Natural killer cell treated with Interleukin-12 subunit alpha and Interleukin-12 subunit beta and Interleukin-15 and Interleukin-18, amount 100 ng/mL, for 72 hours (primary cell): ENCODE data around the gene FOXK2. TPM values are rescaled to one million over a fixed set of nuclear protein-coding genes. Genes with fewer than 3 reads are reported as not detected.
"Not testable (repeated sequence)": the region's sequence is repeated elsewhere in the genome, so short reads cannot be mapped to it uniquely, and the experiment has no call there.

Source experiments
- ATAC-seq, 2 donors: fragments of 150-1000 bp; cut with Tn5 transposase in 1 of 2; sonication (Bioruptor Pico), chemical (Tn5 transposase) in 1 of 2; 2 replicates each; pipeline ENCODE4 v1.10.0; 2021
- DNase-seq: peaks from one replicate; pipeline ENCODE4 v3.0.0; 2022; ENCODE audit warnings: low spot score
- H3K27ac Mint-ChIP-seq, 2 donors: 1 replicate in 1 of 2; 2 replicates in 1 of 2; pipeline ENCODE4 v1.8.0; 2022; ENCODE audit warnings: mixed read lengths in 2 of 2, mild to moderate bottlenecking in 1 of 2, moderate library complexity in 1 of 2
- H3K27me3 Mint-ChIP-seq, 2 donors: 1 replicate in 1 of 2; 2 replicates in 1 of 2; pipeline ENCODE4 v1.8.0; 2022; ENCODE audit warnings: mixed read lengths in 2 of 2
- H3K36me3 Mint-ChIP-seq: one replicate; pipeline ENCODE4 v1.8.0; 2022; ENCODE audit warnings: mixed read lengths
- H3K4me1 Mint-ChIP-seq, 2 donors: 1 replicate in 1 of 2; 2 replicates in 1 of 2; pipeline ENCODE4 v1.8.0; 2022; ENCODE audit warnings: low read depth in 2 of 2, mixed read lengths in 2 of 2, mild to moderate bottlenecking in 1 of 2
- H3K4me3 Mint-ChIP-seq: one replicate; pipeline ENCODE4 v1.8.0; 2022; ENCODE audit warnings: mixed read lengths
- H3K9me3 Mint-ChIP-seq: 2 replicates; pipeline ENCODE4 v1.8.0; 2022; ENCODE audit warnings: mixed read lengths
- total RNA-seq, 2 donors: library from RNA; stranded (reverse); gene quantifications; one replicate each; pipeline ENCODE4 v1.2.3, GENCODE V29; 2022

The FOXK2 gene
- total RNA-seq, 2 donors from 2014 or later, result 60.9 to 108 TPM

DNA sequence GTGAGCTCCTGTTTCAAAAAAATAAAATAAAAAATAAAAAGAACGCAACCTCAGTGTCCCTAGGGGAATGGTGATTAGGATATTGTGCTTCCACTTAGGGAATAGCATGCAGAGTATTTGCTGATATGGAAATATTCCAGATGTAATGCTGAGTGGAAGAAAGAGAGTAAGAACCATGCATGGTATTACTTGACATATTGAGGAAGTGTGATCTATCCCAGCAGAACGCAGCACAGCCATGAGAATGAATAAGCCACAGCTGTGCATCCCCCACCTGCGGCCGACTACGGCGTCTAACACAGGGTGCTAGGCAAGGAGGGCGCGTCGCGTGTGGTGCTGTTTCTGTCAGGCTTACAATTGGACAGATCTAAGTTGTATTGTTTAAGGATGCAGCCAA is 49.5 kb downstream of the FOXK2 start:
- peaks cover 0 to 4% of the 10 kb centered on the region in 2 donors for H3K4me1 Mint-ChIP-seq
- no peak overlapping the region for H3K27ac Mint-ChIP-seq
- H3K4me3 Mint-ChIP-seq, result no peak overlapping the region
- DNase-seq (no peak), ATAC-seq (no peak)
- H3K36me3 Mint-ChIP-seq, result no peaks in the 10 kb centered on the region
- H3K9me3 Mint-ChIP-seq, result no peaks in the 10 kb centered on the region
- no peaks in the 10 kb centered on the region for H3K27me3 Mint-ChIP-seq

DNA sequence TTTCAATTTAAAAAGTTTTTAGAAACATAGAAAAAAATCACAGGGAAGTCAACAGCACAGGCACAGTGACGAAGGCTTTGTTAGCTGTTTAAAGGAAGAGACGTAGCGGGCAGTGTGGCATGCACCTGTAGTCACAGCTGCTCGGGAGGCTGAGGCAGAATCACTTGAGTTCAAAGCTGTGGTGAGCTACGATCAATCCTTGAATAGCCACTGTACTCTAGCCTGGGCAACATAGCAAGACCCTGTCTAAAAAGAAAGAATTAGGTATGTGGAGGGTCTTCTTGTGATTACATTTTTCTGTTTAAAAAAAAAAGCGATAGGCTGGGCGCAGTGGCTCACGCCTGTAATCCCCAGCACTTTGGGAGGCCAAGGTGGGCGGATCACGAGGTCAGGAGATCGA is 50.1 kb downstream of the FOXK2 start:
- DNase-seq, result no peak
- ATAC-seq, result no peak
- no peaks in the 10 kb centered on the region for H3K36me3 Mint-ChIP-seq
- H3K27ac Mint-ChIP-seq, result no peak overlapping the region
- no peaks in the 10 kb centered on the region for H3K9me3 Mint-ChIP-seq
- H3K4me1 Mint-ChIP-seq, result peaks cover 0 to 4% of the 10 kb centered on the region in 2 donors
- no peak overlapping the region for H3K4me3 Mint-ChIP-seq
- no peaks in the 10 kb centered on the region for H3K27me3 Mint-ChIP-seq

DNA sequence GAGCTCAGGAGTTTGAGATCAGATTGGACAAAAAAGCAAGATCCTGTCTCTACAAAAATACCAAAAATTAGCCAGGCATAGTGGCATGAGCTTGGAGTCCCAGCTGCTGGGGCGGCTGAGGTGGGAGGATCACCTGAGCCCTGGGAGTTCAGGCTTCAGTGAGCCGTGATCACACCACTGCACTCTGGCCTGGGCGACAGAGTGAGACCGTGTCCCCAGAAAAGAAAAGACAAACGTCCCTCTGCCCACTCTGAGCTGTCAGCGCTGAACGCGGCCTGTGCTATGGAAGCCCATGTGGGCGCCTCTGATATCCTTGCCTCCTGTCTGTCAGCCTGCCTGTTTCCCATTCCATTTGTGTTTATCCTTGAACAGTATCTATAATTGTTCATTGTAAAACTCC is 50.7 kb downstream of the FOXK2 start:
- DNase-seq (no peak), ATAC-seq (no peak)
- no peak overlapping the region for H3K4me3 Mint-ChIP-seq

DNA sequence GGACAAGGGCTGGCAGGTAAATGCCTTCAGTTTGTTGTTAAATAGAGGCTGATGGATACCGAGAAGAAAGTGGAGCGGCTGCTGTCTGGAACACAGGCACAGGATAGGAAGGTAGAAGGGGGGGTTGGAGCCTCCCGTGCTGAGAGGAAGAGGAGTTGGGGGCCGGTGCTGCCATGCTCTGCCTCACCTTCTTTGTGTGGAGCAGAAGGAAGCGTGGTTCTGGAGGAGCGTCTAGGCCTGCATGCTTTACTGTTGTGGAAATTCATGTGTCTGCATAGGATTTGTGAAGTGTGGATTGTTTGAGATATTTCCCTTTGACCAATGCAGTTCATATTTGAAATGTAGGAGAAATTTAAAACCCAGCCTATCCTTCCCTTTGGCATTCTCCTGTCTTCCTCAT is 52.3 kb downstream of the FOXK2 start:
- no peak overlapping the region for H3K4me3 Mint-ChIP-seq
- no peak for DNase-seq
- H3K36me3 Mint-ChIP-seq, result peaks cover 5% of the 10 kb centered on the region
- no peak overlapping the region for H3K27ac Mint-ChIP-seq
- ATAC-seq, result no peak
- no peaks in the 10 kb centered on the region for H3K27me3 Mint-ChIP-seq
- H3K9me3 Mint-ChIP-seq, result no peaks in the 10 kb centered on the region
- H3K4me1 Mint-ChIP-seq, result peaks cover 0 to 4% of the 10 kb centered on the region in 2 donors

More for the DNA sequence above, 50.7 kb downstream of the FOXK2 start:
- Mint-ChIP-seq H3K4me1 (peaks cover 0 to 4% of the 10 kb centered on the region in 2 donors), H3K36me3 (peaks cover under 1% of the 10 kb centered on the region), H3K27ac (peak overlapping the region in 1 of 2 donors; percentile 60), H3K9me3 (no peaks in the 10 kb centered on the region), H3K27me3 (no peaks in the 10 kb centered on the region)

DNA sequence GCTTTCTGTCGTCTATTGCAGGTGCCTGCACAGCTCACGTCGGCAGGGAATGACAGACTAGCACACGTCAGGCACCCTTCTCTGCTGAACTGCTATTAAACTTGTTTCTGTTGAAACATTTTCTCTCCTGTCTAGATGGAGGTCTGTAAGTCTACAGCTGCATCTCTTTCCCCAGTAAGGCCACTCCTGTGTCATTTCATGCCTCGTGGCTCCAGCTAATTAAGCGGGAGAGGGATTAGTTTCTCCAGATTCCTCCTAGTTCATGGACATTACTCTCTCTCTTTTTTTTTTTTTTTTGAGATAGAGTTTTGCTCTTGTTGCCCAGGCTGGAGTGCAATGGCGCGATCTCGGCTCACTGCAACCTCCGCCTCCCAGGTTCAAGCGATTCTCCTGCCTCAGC is 54.5 kb downstream of the FOXK2 start:
- peaks cover 5% of the 10 kb centered on the region for H3K36me3 Mint-ChIP-seq
- H3K27ac Mint-ChIP-seq, result no peak overlapping the region
- no peaks in the 10 kb centered on the region for H3K9me3 Mint-ChIP-seq
- no peak overlapping the region for H3K4me3 Mint-ChIP-seq
- no peaks in the 10 kb centered on the region for H3K27me3 Mint-ChIP-seq
- no peak for DNase-seq
- no peak for ATAC-seq
- no peaks in the 10 kb centered on the region for H3K4me1 Mint-ChIP-seq

DNA sequence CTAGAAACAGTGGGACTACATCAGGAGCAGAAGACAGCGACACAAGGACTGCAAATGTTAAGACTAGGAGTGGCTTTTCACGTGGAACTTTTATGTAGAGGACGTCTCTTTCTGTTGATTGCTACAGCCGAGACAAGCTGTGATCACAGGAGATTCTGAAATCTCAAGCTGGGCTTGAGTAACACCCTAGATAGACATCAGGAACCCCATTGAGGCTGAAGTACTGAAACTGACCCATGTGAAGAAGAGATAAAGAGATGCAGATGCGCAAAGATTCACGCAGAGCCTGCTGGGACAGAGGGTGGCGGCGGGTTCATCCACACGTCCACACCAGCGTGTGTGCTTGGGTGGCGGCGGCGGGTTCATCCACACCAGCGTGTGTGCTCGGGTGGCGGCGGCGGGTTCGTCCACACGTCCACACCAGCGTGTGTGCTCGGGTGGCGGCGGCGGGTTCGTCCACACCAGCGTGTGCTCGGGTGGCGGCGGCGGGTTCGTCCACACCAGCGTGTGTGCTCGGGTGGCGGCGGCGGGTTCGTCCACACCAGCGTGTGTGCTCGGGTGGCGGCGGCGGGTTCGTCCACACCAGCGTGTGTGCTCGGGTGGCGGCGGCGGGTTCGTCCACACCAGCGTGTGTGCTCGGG is 56.2 kb downstream of the FOXK2 start:
- not testable (repeated sequence) for H3K4me3 Mint-ChIP-seq, H3K9me3 Mint-ChIP-seq, ATAC-seq, H3K4me1 Mint-ChIP-seq, H3K36me3 Mint-ChIP-seq, H3K27ac Mint-ChIP-seq, DNase-seq, H3K27me3 Mint-ChIP-seq

DNA sequence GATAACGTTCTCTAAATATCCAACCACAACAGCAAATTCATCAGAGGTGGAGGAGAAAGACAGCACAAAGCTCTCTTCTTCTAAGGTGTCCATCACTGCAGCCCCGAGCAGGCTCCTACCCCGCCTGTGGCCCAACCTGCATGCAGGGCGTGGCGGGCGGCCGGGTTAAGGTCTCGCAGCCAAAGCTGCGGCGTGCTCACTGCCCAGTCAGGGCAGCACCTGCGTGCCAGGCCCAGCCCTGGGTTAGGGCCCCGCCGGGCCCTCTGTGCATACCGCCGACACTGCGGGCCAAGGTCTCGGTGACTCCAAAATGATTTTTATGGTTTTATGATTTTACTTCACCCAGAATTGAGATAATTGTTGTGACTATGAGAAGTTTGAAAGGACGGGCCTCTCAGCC is 57.8 kb downstream of the FOXK2 start:
- H3K4me3 Mint-ChIP-seq, result no peak overlapping the region
- ATAC-seq, result no peak
- peaks cover 5% of the 10 kb centered on the region for H3K36me3 Mint-ChIP-seq
- H3K4me1 Mint-ChIP-seq, result no peaks in the 10 kb centered on the region
- no peaks in the 10 kb centered on the region for H3K9me3 Mint-ChIP-seq
- no peak for DNase-seq
- H3K27me3 Mint-ChIP-seq, result no peaks in the 10 kb centered on the region
- no peak overlapping the region for H3K27ac Mint-ChIP-seq

DNA sequence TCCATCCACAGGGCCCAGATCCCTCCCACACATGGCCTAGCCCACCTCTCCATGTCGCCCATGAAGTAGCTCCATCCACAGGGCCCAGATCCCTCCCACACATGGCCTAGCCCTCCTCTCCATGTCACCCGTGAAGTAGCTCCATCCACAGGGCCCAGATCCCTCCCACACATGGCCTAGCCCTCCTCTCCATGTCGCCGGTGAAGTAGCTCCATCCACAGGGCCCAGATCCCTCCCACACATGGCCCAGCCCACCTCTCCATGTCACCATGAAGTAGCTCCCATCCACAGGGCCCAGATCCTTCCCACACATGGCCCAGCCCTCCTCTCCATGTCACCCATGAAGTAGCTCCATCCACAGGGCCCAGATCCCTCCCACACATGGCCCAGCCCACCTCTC is 60.4 kb downstream of the FOXK2 start:
- H3K9me3 Mint-ChIP-seq, H3K27ac Mint-ChIP-seq, ATAC-seq: not testable (repeated sequence)

DNA sequence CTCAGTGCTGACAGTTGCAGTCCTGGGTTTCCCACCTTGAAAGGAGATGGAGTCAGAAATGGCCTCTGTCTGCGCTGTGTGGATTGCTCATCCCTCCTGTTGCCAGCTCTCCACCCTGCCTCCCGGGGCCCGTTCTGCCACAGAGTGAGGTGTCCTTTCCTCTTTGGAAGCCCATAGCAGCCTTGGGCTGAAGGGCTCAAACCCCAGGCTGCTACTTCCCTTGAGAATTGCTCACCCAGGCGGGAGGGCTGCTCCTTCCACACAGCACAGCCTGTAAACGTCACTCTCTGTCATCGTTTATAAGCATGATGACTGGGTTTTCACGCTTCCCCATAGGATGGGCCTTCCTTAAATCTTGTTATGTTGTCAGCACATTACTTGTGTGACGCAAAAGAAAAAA is 62.7 kb downstream of the FOXK2 start:
- no peak for ATAC-seq
- peaks cover 5 to 6% of the 10 kb centered on the region in 2 donors for H3K4me1 Mint-ChIP-seq
- no peak overlapping the region for H3K4me3 Mint-ChIP-seq
- peaks cover 5% of the 10 kb centered on the region for H3K36me3 Mint-ChIP-seq
- no peaks in the 10 kb centered on the region for H3K27me3 Mint-ChIP-seq
- no peaks in the 10 kb centered on the region for H3K9me3 Mint-ChIP-seq
- H3K27ac Mint-ChIP-seq, result no peak overlapping the region
- no peak for DNase-seq

More for the DNA sequence above, 60.4 kb downstream of the FOXK2 start:
- H3K27me3 Mint-ChIP-seq, H3K4me1 Mint-ChIP-seq, H3K36me3 Mint-ChIP-seq, H3K4me3 Mint-ChIP-seq, DNase-seq: not testable (repeated sequence)

DNA sequence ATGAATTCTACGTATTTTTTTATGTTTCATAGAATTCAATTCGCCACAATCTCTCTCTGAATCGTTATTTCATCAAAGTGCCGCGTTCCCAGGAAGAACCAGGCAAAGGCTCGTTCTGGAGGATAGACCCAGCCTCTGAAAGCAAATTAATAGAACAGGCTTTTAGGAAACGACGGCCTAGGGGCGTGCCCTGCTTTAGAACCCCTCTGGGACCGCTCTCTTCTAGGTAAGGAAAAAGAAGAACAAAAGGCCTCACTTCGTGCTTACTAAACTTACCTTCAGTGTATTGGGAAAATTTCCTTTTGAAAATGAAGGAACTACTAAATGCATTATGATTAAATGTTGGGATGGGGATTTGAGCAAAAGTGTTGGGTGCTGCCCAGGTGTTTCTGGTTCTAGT is 63.2 kb downstream of the FOXK2 start:
- Mint-ChIP-seq H3K27ac (no peak overlapping the region), H3K4me3 (no peak overlapping the region), H3K27me3 (no peaks in the 10 kb centered on the region), H3K9me3 (no peaks in the 10 kb centered on the region), H3K4me1 (peaks cover 6 to 8% of the 10 kb centered on the region in 2 donors), H3K36me3 (peaks cover 6% of the 10 kb centered on the region)
- no peak for DNase-seq
- no peak for ATAC-seq

DNA sequence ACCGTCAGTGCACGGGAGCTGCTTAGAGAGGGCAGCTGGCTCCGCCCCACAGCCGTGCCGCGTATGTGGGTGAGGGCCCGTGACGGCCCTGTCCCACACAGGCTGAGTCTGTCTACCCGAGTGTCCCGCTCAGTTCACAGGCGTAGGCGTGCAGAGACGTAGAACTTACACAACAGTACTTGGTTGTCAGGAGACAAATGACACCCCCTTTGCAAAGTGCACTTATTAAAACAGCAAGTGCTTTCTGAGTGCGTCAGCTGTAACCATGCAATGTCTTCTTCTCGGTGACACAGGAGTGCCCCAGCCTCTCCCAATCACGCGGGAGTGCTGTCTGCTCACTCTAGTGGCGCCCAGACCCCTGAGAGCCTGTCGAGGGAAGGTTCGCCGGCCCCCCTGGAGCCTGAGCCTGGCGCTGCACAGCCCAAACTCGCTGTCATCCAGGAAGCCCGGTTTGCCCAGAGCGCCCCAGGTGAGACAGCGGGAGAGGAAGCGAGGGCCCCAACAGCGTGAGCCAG is 64.2 kb downstream of the FOXK2 start:
- no peak overlapping the region for H3K4me3 Mint-ChIP-seq
- no peaks in the 10 kb centered on the region for H3K9me3 Mint-ChIP-seq
- no peak for DNase-seq
- H3K27me3 Mint-ChIP-seq, result no peaks in the 10 kb centered on the region
- peak in 1 of 2 donors; percentile 79 for ATAC-seq
- peaks cover 6% of the 10 kb centered on the region for H3K36me3 Mint-ChIP-seq
- H3K27ac Mint-ChIP-seq, result no peak overlapping the region
- peaks cover 6 to 8% of the 10 kb centered on the region in 2 donors for H3K4me1 Mint-ChIP-seq

DNA sequence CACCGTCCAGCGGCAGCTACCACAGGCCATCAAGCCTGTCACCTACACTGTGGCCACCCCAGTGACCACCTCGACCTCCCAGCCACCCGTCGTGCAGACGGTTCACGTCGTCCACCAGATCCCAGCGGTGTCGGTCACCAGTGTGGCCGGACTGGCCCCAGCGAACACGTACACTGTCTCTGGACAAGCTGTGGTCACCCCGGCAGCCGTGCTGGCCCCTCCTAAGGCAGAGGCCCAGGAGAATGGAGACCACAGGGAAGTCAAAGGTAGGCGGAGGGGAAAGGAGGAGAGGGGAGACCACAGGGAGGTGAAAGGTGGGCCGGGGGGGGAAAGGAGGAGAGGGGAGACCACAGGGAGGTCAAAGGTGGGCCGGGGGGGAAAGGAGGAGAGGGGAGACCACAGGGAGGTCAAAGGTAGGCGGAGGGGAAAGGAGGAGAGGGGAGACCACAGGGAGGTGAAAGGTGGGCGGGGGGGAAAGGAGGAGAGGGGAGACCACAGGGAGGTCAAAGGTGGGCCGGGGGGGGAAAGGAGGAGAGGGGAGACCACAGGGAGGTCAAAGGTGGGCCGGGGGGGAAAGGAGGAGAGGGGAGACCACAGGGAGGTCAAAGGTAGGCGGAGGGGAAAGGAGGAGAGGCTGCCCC is 66.5 kb downstream of the FOXK2 start:
- H3K4me3 Mint-ChIP-seq, H3K27me3 Mint-ChIP-seq, H3K9me3 Mint-ChIP-seq, DNase-seq, ATAC-seq, H3K4me1 Mint-ChIP-seq, H3K36me3 Mint-ChIP-seq: not testable (repeated sequence)
- peak overlapping the region; percentile 26 to 58 for H3K27ac Mint-ChIP-seq

DNA sequence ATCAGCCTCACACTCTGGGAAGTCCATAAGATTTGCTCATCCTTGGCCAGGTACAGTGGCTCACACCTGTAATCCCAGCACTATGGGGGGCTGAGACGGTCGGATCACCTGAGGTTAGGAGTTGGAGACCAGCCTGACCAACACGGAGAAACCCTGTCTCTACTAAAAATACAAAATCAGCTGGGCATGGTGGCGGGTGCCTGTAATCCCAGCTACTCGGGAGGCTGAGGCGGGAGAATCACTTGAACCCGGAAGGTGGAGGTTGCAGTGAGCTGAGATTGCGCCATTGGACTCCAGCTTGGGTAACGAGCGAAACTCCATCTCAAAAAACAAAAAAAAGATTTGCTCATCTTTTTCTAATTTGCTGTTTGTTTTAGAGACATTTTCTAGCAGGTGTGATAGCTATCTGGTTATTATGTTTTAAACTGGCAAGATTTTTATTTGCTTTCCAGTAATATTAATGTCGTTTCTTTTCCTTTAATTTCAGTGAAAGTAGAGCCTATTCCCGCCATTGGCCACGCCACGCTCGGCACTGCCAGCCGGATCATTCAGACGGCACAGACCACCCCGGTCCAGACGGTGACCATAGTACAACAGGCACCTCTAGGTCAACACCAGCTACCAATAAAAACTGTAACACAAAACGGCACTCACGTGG is 67.2 kb downstream of the FOXK2 start:
- DNase-seq (no peak), ATAC-seq (no peak)
- H3K36me3 Mint-ChIP-seq, result peaks cover 6% of the 10 kb centered on the region
- H3K4me1 Mint-ChIP-seq, result peaks cover 10% of the 10 kb centered on the region in 2 donors
- H3K9me3 Mint-ChIP-seq, result no peaks in the 10 kb centered on the region
- H3K27ac Mint-ChIP-seq, result peak overlapping the region; percentile 38 to 53
- no peak overlapping the region for H3K4me3 Mint-ChIP-seq
- H3K27me3 Mint-ChIP-seq, result no peaks in the 10 kb centered on the region
